Left lung (tissue), 10 donors: ENCODE results near the gene MOB1A. TPM values are rescaled to one million over a fixed set of nuclear protein-coding genes. Genes with fewer than 3 reads are reported as not detected.

Experiments
- ATAC-seq: fragments of 200-7000 bp; cut with Tn5 transposase; one replicate; pipeline ENCODE4 v1.9.1; 2020; ENCODE audit warnings: moderate library complexity
- DNase-seq, 4 donors: peaks; one replicate each; pipeline ENCODE4 v3.0.0-alpha.2; 2013 to 2020
- H3K27ac ChIP-seq, 2 donors: fragments of 200-600 bp; sonication (generic) in 1 of 2; one replicate each; pipeline versions ENCODE4 v1.5.0 to v1.8.0; 2020 to 2021
- H3K27me3 ChIP-seq, 2 donors: fragments of 200-600 bp; sonication (generic) in 1 of 2; one replicate each; pipeline versions ENCODE4 v1.5.0 to v1.8.0; 2020 to 2021
- H3K36me3 ChIP-seq, 2 donors: fragments of 200-600 bp; sonication (generic) in 1 of 2; one replicate each; pipeline versions ENCODE4 v1.5.0 to v1.8.0; 2020 to 2021
- H3K4me1 ChIP-seq, 2 donors: fragments of 200-600 bp; one replicate each; pipeline ENCODE4 v1.8.0; 2021
- H3K4me3 ChIP-seq, 2 donors: fragments of 200-600 bp; sonication (generic) in 1 of 2; one replicate each; pipeline versions ENCODE4 v1.5.0 to v1.8.0; 2020 to 2021; ENCODE audit warnings: mild to moderate bottlenecking in 1 of 2
- H3K9me3 ChIP-seq, 2 donors: fragments of 200-600 bp; sonication (generic) in 1 of 2; one replicate each; pipeline versions ENCODE4 v1.5.0 to v1.8.0; 2020 to 2021
- CTCF ChIP-seq, 2 donors: fragments of 200-600 bp; sonication (generic) in 1 of 2; IDR thresholded peaks; one replicate each; pipeline versions ENCODE4 v1.5.0 to v1.8.0; 2021; ENCODE audit warnings: antibody characterized with exemption in 2 of 2
- intact Hi-C, 2 donors: fragments of 100-400 bp; cut with DNase I; formaldehyde crosslinking; loops; one replicate each; pipeline versions ENCODE4 v1.11.2 to v1.14.2; 2022
- polyA plus RNA-seq, 6 donors: library from polyadenylated mRNA; unstranded; fragments of 120-200 nt; gene quantifications; one replicate each; pipeline ENCODE4 v1.2.1, GENCODE V29; 2013; ENCODE audit not compliant: insufficient read length in 6 of 6
- total RNA-seq, 2 donors: library from RNA; stranded (reverse); fragmentation: NEBNext Ultra II Directional; extraction: Animal tissue kit (Norgen Biotek cat#: 25700); gene quantifications; one replicate each; pipeline ENCODE4 v1.2.1, GENCODE V29; 2021
- donor health status: DM: no; HTN: yes; CAD: no.
- donor health status: DM: no; HTN: no; CAD: no.

MOB1A gene
- total and polyA plus RNA-seq, 8 donors = 78.8 to 154 (median 85.2) TPM

- DNase-seq (no peak), ATAC-seq (no peak)
- no peak for TF ChIP-seq CTCF (IDR thresholded peaks at IDR 0.05)
- no peak overlapping the region for H3K27ac ChIP-seq
- intact Hi-C loops = no loop called here
- H3K4me3 ChIP-seq = no peak overlapping the region
- H3K9me3 ChIP-seq = no peaks in the 10 kb centered on the region
- peaks cover 0 to 26% of the 10 kb centered on the region in 2 donors for H3K36me3 ChIP-seq
- H3K27me3 ChIP-seq = no peaks in the 10 kb centered on the region
- H3K4me1 ChIP-seq = peaks cover 6 to 55% of the 10 kb centered on the region in 2 donors
These were observed 3.8 kb downstream of the MOB1A start for GRCh38 chr2:74174909-74175308.

- no peak for TF ChIP-seq CTCF (IDR thresholded peaks at IDR 0.05)
- Histone ChIP-seq H3K27me3 (no peaks in the 10 kb centered on the region), H3K4me3 (no peak overlapping the region), H3K27ac (no peak overlapping the region), H3K36me3 (peaks cover 3 to 88% of the 10 kb centered on the region in 2 donors), H3K9me3 (no peaks in the 10 kb centered on the region), H3K4me1 (peaks cover 0 to 9% of the 10 kb centered on the region in 2 donors)
- ATAC-seq (no peak), DNase-seq (no peak)
- intact Hi-C loops = no loop called here
These were observed 9.9 kb downstream of the MOB1A start for GRCh38 chr2:74168739-74169138.

- DNase-seq (no peak), ATAC-seq (no peak)
- Histone ChIP-seq H3K27me3 (no peaks in the 10 kb centered on the region), H3K4me3 (no peak overlapping the region), H3K4me1 (no peaks in the 10 kb centered on the region), H3K36me3 (peaks cover 3 to 100% of the 10 kb centered on the region in 2 donors), H3K27ac (no peak overlapping the region), H3K9me3 (no peaks in the 10 kb centered on the region)
- no peak for TF ChIP-seq CTCF (IDR thresholded peaks at IDR 0.05)
- intact Hi-C loops = no loop called here
These were observed 13.9 kb downstream of the MOB1A start for GRCh38 chr2:74164761-74165160.

- TF ChIP-seq CTCF (IDR thresholded peaks at IDR 0.05) = no peak
- Histone ChIP-seq H3K4me3 (no peak overlapping the region), H3K27ac (no peak overlapping the region), H3K36me3 (peaks cover 3 to 100% of the 10 kb centered on the region in 2 donors), H3K27me3 (no peaks in the 10 kb centered on the region), H3K4me1 (no peaks in the 10 kb centered on the region), H3K9me3 (no peaks in the 10 kb centered on the region)
- no peak for ATAC-seq
- no peak for DNase-seq
- intact Hi-C loops = no loop called here
These were observed 15.7 kb downstream of the MOB1A start for GRCh38 chr2:74162951-74163350.

GRCh38 chr2:74155830-74156229 lies 22.8 kb downstream of the MOB1A start:
- peaks cover 0 to 96% of the 10 kb centered on the region in 2 donors for H3K36me3 ChIP-seq
- ATAC-seq = no peak

More at GRCh38 chr2:74155830-74156229, 22.8 kb downstream of the MOB1A start:
- H3K9me3 ChIP-seq = no peaks in the 10 kb centered on the region
- no peak overlapping the region for H3K27ac ChIP-seq
- H3K27me3 ChIP-seq = no peaks in the 10 kb centered on the region
- TF ChIP-seq CTCF (IDR thresholded peaks at IDR 0.05) = no peak
- H3K4me1 ChIP-seq = no peaks in the 10 kb centered on the region
- DNase-seq = no peak
- no peak overlapping the region for H3K4me3 ChIP-seq
- intact Hi-C loops = no loop called here
